K562 (cell line): ENCODE measurements around the gene LTBP1. TPM values are rescaled to one million over a fixed set of nuclear protein-coding genes. Genes with fewer than 3 reads are reported as not detected.

Source experiments
- ATAC-seq: fragments of 200-7000 bp; cut with Tn5 transposase; 3 replicates; pipeline ENCODE4 v1.9.1; 2020; ENCODE audit warnings: moderate library complexity
- BruUV-seq: library from RNA; stranded (reverse); fragments of 400-500 nt; replicated peaks from 2 replicates; lab custom pipeline; 2021; lab: Mats Ljungman, UMichigan
- CTCF ChIA-PET: fragments of 300-600 bp; formaldehyde crosslinking; extraction: SDS; loops from one replicate; lab custom pipeline; 2021; ENCODE audit warnings: low intra/inter-chr PET ratio; lab: Yijun Ruan, JAX
- POLR2A ChIA-PET: fragments of 300-600, 350-650 bp; sonication (Branson Sonifier 250); formaldehyde crosslinking; extraction: SDS; loops from one replicate; lab custom pipeline; 2021; ENCODE audit warnings: antibody characterized with exemption, inconsistent platforms; lab: Yijun Ruan, JAX
- DNase-seq, 4 experiments: peaks; one replicate each; pipeline versions ENCODE4 v3.0.0 to v3.0.0-alpha.2; 2011 to 2018; ENCODE audit warnings: low spot score in 3 of 4, mixed read lengths in 3 of 4; ENCODE audit errors: extremely low read depth in 1 of 4
- FAIRE-seq: peaks from 2 replicates; lab custom pipeline; 2011; peaks lifted over from hg19 to GRCh38; lab: Jason Lieb, UNC
- H2AFZ ChIP-seq: 2 replicates; pipeline ENCODE4 v1.6.0; 2011; ENCODE audit warnings: low read depth, low read length, control low read depth, inconsistent platforms
- H3K27ac ChIP-seq: fragments of 200-600 bp; 3 replicates; pipeline ENCODE4 v1.8.0; 2011; ENCODE audit warnings: low read depth, mild to moderate bottlenecking, control low read depth, inconsistent platforms, low read length, moderate library complexity, mixed read lengths; ENCODE audit errors: extremely low read depth
- H3K27me3 ChIP-seq, 2 experiments: fragments of 300-600 bp in 1 of 2; 2 replicates in 1 of 2; 3 replicates in 1 of 2; pipeline versions ENCODE4 v1.6.0 to v1.8.0; 2011; ENCODE audit warnings: inconsistent platforms in 2 of 2, low read length in 2 of 2, mild to moderate bottlenecking in 1 of 2, mixed read lengths in 1 of 2, moderate library complexity in 1 of 2; ENCODE audit not compliant: control insufficient read depth in 2 of 2, insufficient read depth in 2 of 2
- H3K36me3 ChIP-seq: fragments of 300-600 bp; 3 replicates; pipeline ENCODE4 v1.8.0; 2011; ENCODE audit warnings: mild to moderate bottlenecking, low read length, inconsistent platforms; ENCODE audit not compliant: control insufficient read depth, insufficient read depth
- H3K4me1 ChIP-seq, 2 experiments: fragments of 200-600 bp in 1 of 2; replicated peaks in 1 of 2; 2 replicates in 1 of 2; 3 replicates in 1 of 2; pipeline versions ENCODE4 v1.5.1 to v1.8.0; 2011; ENCODE audit warnings: inconsistent platforms in 2 of 2, low read length in 2 of 2, mild to moderate bottlenecking in 1 of 2, mixed read lengths in 1 of 2, moderate library complexity in 1 of 2; ENCODE audit not compliant: control insufficient read depth in 2 of 2, insufficient read depth in 2 of 2
- H3K4me2 ChIP-seq: 2 replicates; pipeline ENCODE4 v1.6.1; 2011; ENCODE audit warnings: low read length, control low read depth, inconsistent platforms, mixed read lengths; ENCODE audit not compliant: insufficient read depth
- H3K4me3 ChIP-seq: fragments of 200-600 bp; sonication (generic), shearing (Covaris generic); 2 replicates; pipeline ENCODE4 v1.5.1; 2016; ENCODE audit warnings: control low read depth, inconsistent platforms
- H3K79me2 ChIP-seq: fragments of 200-600 bp; 3 replicates; pipeline ENCODE4 v1.8.0; 2011; ENCODE audit warnings: low read length, inconsistent platforms; ENCODE audit not compliant: control insufficient read depth, insufficient read depth
- H3K9ac ChIP-seq, 2 experiments: 2 replicates each; pipeline versions ENCODE4 v1.6.0 to v1.6.1; 2011; ENCODE audit warnings: low read depth in 2 of 2, low read length in 2 of 2, control low read depth in 1 of 2, inconsistent platforms in 1 of 2, mild to moderate bottlenecking in 1 of 2, mixed read lengths in 1 of 2; ENCODE audit not compliant: insufficient read depth in 1 of 2
- H3K9me1 ChIP-seq: one replicate; pipeline ENCODE4 v1.6.0; 2011; ENCODE audit warnings: inconsistent platforms, mild to moderate bottlenecking, low read length, moderate library complexity; ENCODE audit not compliant: control insufficient read depth, insufficient read depth
- H3K9me3 ChIP-seq: replicated peaks from 2 replicates; pipeline ENCODE4 v1.5.1; 2011; ENCODE audit warnings: low read depth, low read length, inconsistent platforms; ENCODE audit not compliant: control insufficient read depth, insufficient read depth
- H4K20me1 ChIP-seq: replicated peaks from 2 replicates; pipeline ENCODE4 v1.6.1; 2011; ENCODE audit warnings: low read length, inconsistent platforms, mixed read lengths; ENCODE audit not compliant: control insufficient read depth, insufficient read depth
- CBFA2T2 ChIP-seq: fragments of 450-650 bp; conservative IDR thresholded peaks from 2 replicates; pipeline ENCODE4 v1.6.1; 2017; ENCODE audit warnings: mild to moderate bottlenecking
- CHD2 ChIP-seq: IDR thresholded peaks from 2 replicates; pipeline ENCODE4 v1.6.1; 2011; ENCODE audit warnings: low read depth, low read length
- GABPA ChIP-seq: fragments of 200-800 bp; sonication (Bioruptor generic); conservative IDR thresholded peaks from 2 replicates; pipeline ENCODE4 v1.6.1; 2016; ENCODE audit warnings: low read depth, missing genetic modification characterization, missing compliant biosample characterization
- HMGN3 ChIP-seq: IDR thresholded peaks from 2 replicates; pipeline ENCODE4 v1.6.1; 2011; ENCODE audit warnings: borderline replicate concordance, low read depth, mild to moderate bottlenecking, mixed read lengths, low read length; ENCODE audit not compliant: insufficient read length; ENCODE audit errors: extremely low read depth
- KLF1 ChIP-seq: fragments of 450-650 bp; IDR thresholded peaks from 2 replicates; pipeline ENCODE4 v1.6.1; 2016; ENCODE audit warnings: missing genetic modification characterization, missing compliant biosample characterization
- KLF16 ChIP-seq: IDR thresholded peaks from 2 replicates; pipeline ENCODE4 v1.6.1; 2016; ENCODE audit warnings: antibody characterized with exemption
- MEIS2 ChIP-seq: fragments of 450-650 bp; IDR thresholded peaks from 2 replicates; pipeline ENCODE4 v1.6.1; 2014; ENCODE audit warnings: mild to moderate bottlenecking; ENCODE audit not compliant: partially characterized antibody
- NFRKB ChIP-seq: fragments of 450-650 bp; IDR thresholded peaks from 2 replicates; pipeline ENCODE4 v1.6.1; 2016; ENCODE audit warnings: low read depth
- PML ChIP-seq: IDR thresholded peaks from 2 replicates; pipeline ENCODE4 v1.6.1; 2012; ENCODE audit warnings: low read length, inconsistent platforms
- POLR2G ChIP-seq: fragments of 200-400 bp; formaldehyde crosslinking; IDR thresholded peaks from 2 replicates; pipeline ENCODE4 v1.6.1; 2017; ENCODE audit warnings: low read depth, mild to moderate bottlenecking, antibody characterized with exemption, low read length, moderate library complexity
- ZKSCAN8 ChIP-seq: fragments of 200-800 bp; sonication (Bioruptor generic); IDR thresholded peaks from 2 replicates; pipeline ENCODE4 v1.6.1; 2016; ENCODE audit warnings: missing genetic modification characterization, missing compliant biosample characterization
- ZNF12 ChIP-seq: sonication (generic); formaldehyde crosslinking; IDR thresholded peaks from 2 replicates; pipeline ENCODE4 v1.4.0; 2020; ENCODE audit warnings: mild to moderate bottlenecking, missing genetic modification reagents
- ZNF174 ChIP-seq: fragments of 250-450 bp; sonication (Bioruptor Pico); IDR thresholded peaks from 2 replicates; pipeline ENCODE4 v1.4.0; 2020; ENCODE audit warnings: mild to moderate bottlenecking
- ZNF184 ChIP-seq: sonication (generic); formaldehyde crosslinking; IDR thresholded peaks from 2 replicates; pipeline ENCODE4 v1.5.0; 2020; ENCODE audit warnings: missing genetic modification reagents
- ZNF324 ChIP-seq: fragments of 250-450 bp; sonication (Bioruptor Pico); IDR thresholded peaks from 2 replicates; pipeline ENCODE4 v1.4.0; 2020; ENCODE audit warnings: mild to moderate bottlenecking
- ZZZ3 ChIP-seq: fragments of 450-650 bp; IDR thresholded peaks from 2 replicates; pipeline ENCODE4 v1.6.1; 2016; ENCODE audit warnings: antibody characterized with exemption, mild to moderate bottlenecking, moderate library complexity
- WGBS: fragments of 100-300 bp; shearing (Covaris generic); methylation state at CpG from one replicate; pipeline ENCODE4 v1.1.6; 2016; ENCODE audit warnings: low coverage, mixed read lengths; ENCODE audit not compliant: insufficient coverage; ENCODE audit errors: missing lambda C conversion rate; 5-methylcytosine and 5-hydroxymethylcytosine counted together
- in situ Hi-C: fragments of 300-500 bp; cut with MboI; formaldehyde crosslinking; loops from 4 replicates; pipeline ENCODE4 v1.15.0; 2018; ENCODE audit warnings: inconsistent platforms, mixed read lengths
- intact Hi-C: fragments of 100-400 bp; cut with micrococcal nuclease; formaldehyde crosslinking; loops from 2 replicates; pipeline ENCODE4 v1.14.2; 2022
- polyA plus RNA-seq, 8 experiments: library from polyadenylated mRNA; depleted of rRNA in 4 of 8; stranded (reverse) in 5 of 8; unstranded in 3 of 8; fragments of >200 nt; fragmentation: Nextera tagmentation in 2 of 8; fragmentation: Illumina TruSeq in 1 of 8; extraction: Ambion mirVana in 2 of 8; extraction: Trizol in 1 of 8; gene quantifications; 2 replicates each; pipeline versions ENCODE4 v1.2.1 to v1.2.3, GENCODE V29; 2011 to 2014; ENCODE audit warnings: inconsistent platforms in 1 of 8, missing spikeins in 1 of 8
- total RNA-seq, 7 experiments: library from RNA; depleted of rRNA in 6 of 7; stranded (reverse); fragments of >200 nt in 6 of 7; fragmentation: Illumina TruSeq in 2 of 7; extraction: Trizol in 2 of 7; gene quantifications; 2 replicates each; pipeline versions ENCODE4 v1.2.1 to v1.2.3, GENCODE V29; 2011 to 2021; ENCODE audit warnings: low replicate concordance in 1 of 7
- TF ChIP-seq, protein P1 (sequence below): fragments of 200-800 bp; sonication (Bioruptor generic); IDR thresholded peaks from 2 replicates; pipeline ENCODE4 v1.6.1; 2017; ENCODE audit warnings: missing genetic modification characterization, missing compliant biosample characterization
- TF ChIP-seq, protein P2 (sequence below): fragments of 450-650 bp; formaldehyde crosslinking; IDR thresholded peaks from 2 replicates; pipeline ENCODE4 v1.4.0; 2022; ENCODE audit warnings: mild to moderate bottlenecking, moderate library complexity
- TF ChIP-seq, protein P3 (sequence below): fragments of 250-450 bp; sonication (Bioruptor Pico); IDR thresholded peaks from 2 replicates; pipeline ENCODE4 v1.9.0; 2021; ENCODE audit warnings: mild to moderate bottlenecking, inconsistent platforms

The LTBP1 gene
- total and polyA plus RNA-seq, 9 of the 15 experiments (the other 6 are each of a cell fraction or from before 2014, with no cell fraction given) = 3.6 to 16.4 (median 8.5) TPM

DNA sequence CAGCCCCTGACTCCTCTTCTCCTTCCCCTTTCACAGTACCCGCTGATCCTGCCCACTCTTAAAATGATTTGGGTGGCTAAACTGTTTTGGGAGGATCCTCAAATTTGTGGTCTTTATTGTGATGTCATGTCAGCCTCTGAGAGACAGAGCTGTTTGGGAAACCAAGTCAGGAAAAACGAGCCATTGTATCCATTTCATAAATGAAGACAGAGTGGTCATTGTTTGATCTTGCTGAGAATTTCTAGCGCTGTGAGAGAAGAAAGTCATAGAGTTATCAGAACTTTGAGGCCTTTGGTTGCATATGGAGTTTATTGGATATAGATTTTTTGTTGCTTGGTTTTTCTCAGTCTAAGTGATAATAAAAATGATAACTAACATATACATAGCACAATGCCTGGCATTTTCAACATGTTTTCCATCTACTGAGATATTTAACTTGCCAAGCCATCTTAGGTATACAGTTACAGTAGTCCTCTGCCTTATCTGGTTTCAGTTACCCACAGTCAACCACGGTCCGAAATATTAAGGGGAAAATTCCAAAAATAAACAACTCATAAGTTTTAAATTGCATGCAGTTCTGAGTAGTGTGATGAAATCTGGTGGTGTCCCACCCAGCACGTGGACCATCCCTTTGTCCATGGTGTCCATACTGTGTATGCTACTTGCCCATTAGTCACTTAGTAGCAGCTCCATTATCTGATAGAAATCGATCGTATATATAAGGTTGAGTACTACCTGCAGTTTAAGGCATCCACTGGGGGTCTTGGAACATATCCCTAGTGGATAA, 424.7 kb downstream of the LTBP1 start:
- Histone ChIP-seq H4K20me1 (no peaks in the 10 kb centered on the region), H3K36me3 (no peaks in the 10 kb centered on the region), H3K9me3 (no peaks in the 10 kb centered on the region), H3K9ac (no peak overlapping the region), H2AFZ (no peak overlapping the region), H3K9me1 (no peaks in the 10 kb centered on the region), H3K4me2 (no peak overlapping the region), H3K27ac (no peak overlapping the region), H3K79me2 (no peaks in the 10 kb centered on the region), H3K4me1 (no peaks in the 10 kb centered on the region; a peak in 1 of 5 replicates), H3K4me3 (no peak overlapping the region), H3K27me3 (no peaks in the 10 kb centered on the region)
- 28% methylated on average over 8 of the region's 8 CpGs for WGBS
- ATAC-seq = no peak
- BruUV-seq = no TSS peak
- ChIA-PET CTCF (interaction anchor here (2.0 kb wide), 1 partner anchor 599 kb away, joined by 5 read pairs; no protein-coding TSS in a partner anchor), POLR2A (interaction anchor here (1.0 kb wide), 1 partner anchor 13 kb away, joined by 3 read pairs; no protein-coding TSS in a partner anchor)
- in situ Hi-C loops = loop anchor here (5.0 to 10.0 kb wide), 3 partner anchors 427 to 817 kb away; partner anchors contain the start of gene LTBP1
- no peak for DNase-seq
- no peak for FAIRE-seq
- TF ChIP-seq POLR2G (no peak), ZNF174 (no peak), ZNF324 (CRISPR knock-in tag) (no peak), NFRKB (no peak), CHD2 (no peak), KLF1 (tag) (no peak), CBFA2T2 (no peak), PML (no peak), ZNF12 (CRISPR knock-in tag) (no peak), HMGN3 (no peak), ZNF184 (CRISPR knock-in tag) (no peak), ZZZ3 (no peak), KLF16 (no peak), GABPA (tag) (no peak), ZKSCAN8 (no peak), MEIS2 (no peak)
- TF ChIP-seq, protein P1, sequence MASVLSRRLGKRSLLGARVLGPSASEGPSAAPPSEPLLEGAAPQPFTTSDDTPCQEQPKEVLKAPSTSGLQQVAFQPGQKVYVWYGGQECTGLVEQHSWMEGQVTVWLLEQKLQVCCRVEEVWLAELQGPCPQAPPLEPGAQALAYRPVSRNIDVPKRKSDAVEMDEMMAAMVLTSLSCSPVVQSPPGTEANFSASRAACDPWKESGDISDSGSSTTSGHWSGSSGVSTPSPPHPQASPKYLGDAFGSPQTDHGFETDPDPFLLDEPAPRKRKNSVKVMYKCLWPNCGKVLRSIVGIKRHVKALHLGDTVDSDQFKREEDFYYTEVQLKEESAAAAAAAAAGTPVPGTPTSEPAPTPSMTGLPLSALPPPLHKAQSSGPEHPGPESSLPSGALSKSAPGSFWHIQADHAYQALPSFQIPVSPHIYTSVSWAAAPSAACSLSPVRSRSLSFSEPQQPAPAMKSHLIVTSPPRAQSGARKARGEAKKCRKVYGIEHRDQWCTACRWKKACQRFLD (CRISPR knock-in tag) = no peak
- TF ChIP-seq, protein P2, sequence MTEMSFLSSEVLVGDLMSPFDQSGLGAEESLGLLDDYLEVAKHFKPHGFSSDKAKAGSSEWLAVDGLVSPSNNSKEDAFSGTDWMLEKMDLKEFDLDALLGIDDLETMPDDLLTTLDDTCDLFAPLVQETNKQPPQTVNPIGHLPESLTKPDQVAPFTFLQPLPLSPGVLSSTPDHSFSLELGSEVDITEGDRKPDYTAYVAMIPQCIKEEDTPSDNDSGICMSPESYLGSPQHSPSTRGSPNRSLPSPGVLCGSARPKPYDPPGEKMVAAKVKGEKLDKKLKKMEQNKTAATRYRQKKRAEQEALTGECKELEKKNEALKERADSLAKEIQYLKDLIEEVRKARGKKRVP = no peak
- TF ChIP-seq, protein P3, sequence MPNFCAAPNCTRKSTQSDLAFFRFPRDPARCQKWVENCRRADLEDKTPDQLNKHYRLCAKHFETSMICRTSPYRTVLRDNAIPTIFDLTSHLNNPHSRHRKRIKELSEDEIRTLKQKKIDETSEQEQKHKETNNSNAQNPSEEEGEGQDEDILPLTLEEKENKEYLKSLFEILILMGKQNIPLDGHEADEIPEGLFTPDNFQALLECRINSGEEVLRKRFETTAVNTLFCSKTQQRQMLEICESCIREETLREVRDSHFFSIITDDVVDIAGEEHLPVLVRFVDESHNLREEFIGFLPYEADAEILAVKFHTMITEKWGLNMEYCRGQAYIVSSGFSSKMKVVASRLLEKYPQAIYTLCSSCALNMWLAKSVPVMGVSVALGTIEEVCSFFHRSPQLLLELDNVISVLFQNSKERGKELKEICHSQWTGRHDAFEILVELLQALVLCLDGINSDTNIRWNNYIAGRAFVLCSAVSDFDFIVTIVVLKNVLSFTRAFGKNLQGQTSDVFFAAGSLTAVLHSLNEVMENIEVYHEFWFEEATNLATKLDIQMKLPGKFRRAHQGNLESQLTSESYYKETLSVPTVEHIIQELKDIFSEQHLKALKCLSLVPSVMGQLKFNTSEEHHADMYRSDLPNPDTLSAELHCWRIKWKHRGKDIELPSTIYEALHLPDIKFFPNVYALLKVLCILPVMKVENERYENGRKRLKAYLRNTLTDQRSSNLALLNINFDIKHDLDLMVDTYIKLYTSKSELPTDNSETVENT (CRISPR knock-in tag) = no peak
- intact Hi-C loops = loop anchor here (2.0 to 10.0 kb wide), 5 partner anchors 237 to 819 kb away; partner anchors contain the start of gene LTBP1
